ENCODE results near the gene CPEB2.

Gene CPEB2

DNA sequence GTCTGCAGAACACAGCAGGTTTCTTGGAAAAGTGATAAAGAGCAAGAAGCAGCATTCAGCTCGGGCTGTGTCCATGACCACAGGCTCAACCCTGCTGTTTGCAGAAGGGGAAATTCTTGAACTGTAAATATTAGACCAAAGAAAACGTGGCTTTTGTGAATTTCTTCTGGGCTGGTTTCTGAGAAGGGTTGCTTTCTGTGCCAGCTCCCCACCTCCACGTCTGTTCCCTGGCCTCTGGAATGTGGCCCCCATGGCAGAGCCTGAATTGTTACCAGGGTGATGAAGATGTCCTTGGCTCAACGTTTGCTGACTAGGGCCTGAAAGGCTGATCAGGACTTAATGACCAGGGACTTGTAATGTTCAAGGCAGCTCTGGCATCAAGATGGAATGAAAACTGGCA lies 116.0 kb downstream of the CPEB2 start:
- no peak for TF ChIP-seq CTCF (IDR thresholded peaks at IDR 0.05; ENCODE audit: low read depth, low read length)
- no peak overlapping the region for H3K4me3 ChIP-seq (ENCODE audit: low read depth, low read length)
